OCI-LY3 (cell line): ENCODE measurements around the gene CD40.

ENCODE experiments used
- H2AFZ ChIP-seq: fragments of 200-600, 300-600 bp; shearing (Covaris generic); 2 replicates; pipeline ENCODE4 v1.6.0; 2014; ENCODE audit warnings: antibody characterized with exemption, low read depth, low read length
- H3K27ac ChIP-seq: fragments of 200-600, 300-600 bp; sonication (generic); 2 replicates; pipeline ENCODE4 v1.5.1; 2014; ENCODE audit warnings: mild to moderate bottlenecking, low read length, moderate library complexity, mixed read lengths
- H3K27me3 ChIP-seq: fragments of 200-600, 300-600 bp; sonication (generic); 2 replicates; pipeline ENCODE4 v1.6.1; 2014; ENCODE audit warnings: low read depth, low read length, mixed read lengths
- H3K36me3 ChIP-seq: fragments of 200-600, 300-600 bp; sonication (generic); replicated peaks from 2 replicates; pipeline ENCODE3; 2014; ENCODE audit warnings: low read depth, low read length, mixed read lengths
- H3K4me1 ChIP-seq: fragments of 300-600, 200-600 bp; sonication (generic); 2 replicates; pipeline ENCODE4 v1.6.1; 2014; ENCODE audit warnings: low read length, mixed read lengths
- H3K4me2 ChIP-seq: fragments of 200-600, 300-600 bp; sonication (generic); 2 replicates; pipeline ENCODE4 v1.6.1; 2014; ENCODE audit warnings: low read length, mixed read lengths
- H3K4me3 ChIP-seq: fragments of 300-600, 200-600 bp; sonication (generic); 2 replicates; pipeline ENCODE4 v1.5.1; 2014; ENCODE audit warnings: antibody characterized with exemption, mild to moderate bottlenecking, low read length, moderate library complexity
- H3K79me2 ChIP-seq: fragments of 300-600, 200-600 bp; shearing (Covaris generic); 2 replicates; pipeline ENCODE4 v1.6.1; 2014; ENCODE audit warnings: mild to moderate bottlenecking, low read length, mixed read lengths
- H3K9ac ChIP-seq: fragments of 300-600, 200-600 bp; shearing (Covaris generic); 2 replicates; pipeline ENCODE4 v1.6.0; 2014; ENCODE audit warnings: mild to moderate bottlenecking, low read length, moderate library complexity
- H3K9me3 ChIP-seq: fragments of 200-600, 300-600 bp; shearing (Covaris generic); 2 replicates; pipeline ENCODE4 v1.6.1; 2014; ENCODE audit warnings: low read length, mixed read lengths; ENCODE audit not compliant: insufficient read depth
- H4K20me1 ChIP-seq: fragments of 200-600, 300-600 bp; sonication (generic); 2 replicates; pipeline ENCODE4 v1.6.1; 2016; ENCODE audit warnings: low read length, mixed read lengths; ENCODE audit not compliant: insufficient read depth
- CTCF ChIP-seq: fragments of 200-600, 300-600 bp; sonication (generic); IDR thresholded peaks from 2 replicates; pipeline ENCODE4 v1.5.1; 2014; ENCODE audit warnings: antibody characterized with exemption, low read length, low read depth
- EZH2phosphoT487 ChIP-seq: fragments of 200-600 bp; shearing (Covaris generic); IDR thresholded peaks from 2 replicates; pipeline ENCODE4 v1.6.1; 2018; ENCODE audit warnings: antibody characterized with exemption, mixed run types, low read depth

The CD40 gene

GRCh38 chr20:46150943-46151342 lies 32.8 kb downstream of the CD40 start:
- H3K9ac ChIP-seq: no peak overlapping the region
- no peaks in the 10 kb centered on the region for H3K79me2 ChIP-seq
- peaks cover 44% of the 10 kb centered on the region for H3K27me3 ChIP-seq
- H3K4me3 ChIP-seq: no peak overlapping the region
- H4K20me1 ChIP-seq: no peaks in the 10 kb centered on the region
- no peak overlapping the region for H3K4me2 ChIP-seq
- H3K27ac ChIP-seq: no peak overlapping the region
- H2AFZ ChIP-seq: no peak overlapping the region
- no peaks in the 10 kb centered on the region for H3K36me3 ChIP-seq
- no peaks in the 10 kb centered on the region for H3K9me3 ChIP-seq
- TF ChIP-seq EZH2phosphoT487: no peak
- TF ChIP-seq CTCF: no peak
- H3K4me1 ChIP-seq: no peaks in the 10 kb centered on the region

DNA sequence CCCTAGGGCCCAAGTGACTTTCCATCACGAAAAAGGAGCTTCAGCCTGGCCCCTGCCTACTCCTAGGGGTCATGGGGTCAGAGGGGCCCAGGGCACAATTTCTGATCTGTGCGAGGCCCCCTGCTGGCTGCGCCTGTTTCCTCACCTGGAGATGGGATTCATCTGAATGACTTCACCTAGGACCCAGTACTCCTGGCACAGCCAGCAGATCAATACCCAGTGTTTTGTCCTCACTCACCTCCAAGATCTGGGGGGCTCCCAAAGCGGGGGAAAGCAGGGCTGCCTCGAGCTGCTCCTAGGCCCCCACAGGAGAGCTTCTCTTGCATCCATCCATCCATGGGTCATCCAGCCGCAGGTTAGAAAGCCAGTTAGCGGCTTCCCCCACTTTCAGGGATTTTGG lies 33.8 kb downstream of the CD40 start:
- H3K9ac ChIP-seq: no peak overlapping the region
- no peak overlapping the region for H3K4me3 ChIP-seq
- peaks cover 37% of the 10 kb centered on the region for H3K27me3 ChIP-seq
- H3K4me2 ChIP-seq: no peak overlapping the region
- H4K20me1 ChIP-seq: no peaks in the 10 kb centered on the region
- H3K4me1 ChIP-seq: no peaks in the 10 kb centered on the region
- H3K36me3 ChIP-seq: no peaks in the 10 kb centered on the region
- TF ChIP-seq CTCF (peak; percentile 82), EZH2phosphoT487 (no peak)
- no peak overlapping the region for H2AFZ ChIP-seq
- no peaks in the 10 kb centered on the region for H3K79me2 ChIP-seq
- H3K9me3 ChIP-seq: no peaks in the 10 kb centered on the region
- H3K27ac ChIP-seq: no peak overlapping the region

DNA sequence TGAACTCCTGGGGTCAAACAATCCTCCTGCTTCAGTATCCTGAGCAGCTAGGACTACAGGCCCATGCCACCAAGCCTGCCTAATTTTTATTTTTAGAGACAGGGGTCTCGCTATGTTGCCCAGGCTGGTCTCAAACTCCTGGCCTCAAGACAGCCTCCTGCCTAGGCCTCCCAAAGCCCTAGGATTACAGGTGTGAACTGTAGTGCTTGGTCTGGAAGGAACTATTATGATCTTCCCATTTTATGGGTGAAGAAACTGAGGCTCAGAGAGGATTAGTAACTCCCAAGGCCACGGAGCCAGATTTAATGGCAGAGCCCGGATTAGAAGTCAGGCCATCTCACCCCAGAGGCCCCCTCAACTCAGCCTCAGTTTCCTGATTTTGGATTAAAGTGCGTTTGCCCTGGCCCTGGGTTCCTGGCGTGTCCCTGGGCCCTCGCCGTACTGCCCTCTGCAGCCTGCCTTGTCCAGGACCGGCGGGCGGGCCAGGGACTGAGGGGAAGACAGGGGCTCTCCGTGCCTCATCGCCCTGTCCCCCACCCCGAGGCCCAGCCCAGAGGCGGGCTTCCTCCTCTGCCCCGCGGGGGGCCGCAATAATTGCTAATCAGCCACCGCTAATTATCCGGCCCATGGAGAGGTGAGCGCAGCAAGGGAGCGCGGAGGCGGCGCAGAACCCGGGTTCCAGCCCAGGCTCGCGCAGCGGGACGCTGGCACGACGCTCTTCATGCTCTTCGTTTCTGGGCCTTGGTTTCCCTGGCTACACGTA lies 34.9 kb downstream of the CD40 start:
- TF ChIP-seq CTCF (no peak), EZH2phosphoT487 (no peak)
- Histone ChIP-seq H3K79me2 (no peaks in the 10 kb centered on the region), H3K27ac (no peak overlapping the region), H3K9me3 (no peaks in the 10 kb centered on the region), H3K9ac (no peak overlapping the region), H3K36me3 (no peaks in the 10 kb centered on the region), H3K4me3 (no peak overlapping the region), H3K4me1 (no peaks in the 10 kb centered on the region), H2AFZ (no peak overlapping the region), H4K20me1 (no peaks in the 10 kb centered on the region), H3K4me2 (no peak overlapping the region), H3K27me3 (peaks cover 37% of the 10 kb centered on the region)

DNA sequence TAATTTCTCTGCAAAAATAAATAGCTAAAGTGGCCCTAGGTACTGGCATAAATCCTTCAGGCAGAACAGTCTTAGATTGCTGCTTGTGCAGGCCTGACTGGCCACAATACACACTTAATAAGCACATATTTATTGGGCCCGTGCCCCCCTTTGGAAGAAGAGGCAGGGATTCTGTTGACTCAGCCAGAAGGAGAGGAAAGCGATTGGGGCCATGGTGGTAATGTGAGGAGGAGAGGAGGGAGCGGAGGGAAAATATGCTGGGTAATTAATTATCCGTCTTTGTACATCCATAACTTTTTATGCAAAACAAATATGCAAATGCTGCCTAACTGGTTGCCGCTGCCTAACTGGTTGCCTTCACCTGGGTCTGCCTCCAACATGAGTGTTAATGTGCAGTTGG lies 36.2 kb downstream of the CD40 start:
- Histone ChIP-seq H3K4me3 (no peak overlapping the region), H3K36me3 (no peaks in the 10 kb centered on the region), H3K9me3 (no peaks in the 10 kb centered on the region), H3K79me2 (no peaks in the 10 kb centered on the region), H4K20me1 (no peaks in the 10 kb centered on the region), H3K9ac (no peak overlapping the region), H3K27ac (no peak overlapping the region), H3K4me1 (peaks cover 9% of the 10 kb centered on the region), H3K4me2 (no peak overlapping the region), H2AFZ (no peak overlapping the region), H3K27me3 (peaks cover 37% of the 10 kb centered on the region)
- TF ChIP-seq CTCF (no peak), EZH2phosphoT487 (no peak)
